ENCODE measurements around the gene LSM5.

DNA sequence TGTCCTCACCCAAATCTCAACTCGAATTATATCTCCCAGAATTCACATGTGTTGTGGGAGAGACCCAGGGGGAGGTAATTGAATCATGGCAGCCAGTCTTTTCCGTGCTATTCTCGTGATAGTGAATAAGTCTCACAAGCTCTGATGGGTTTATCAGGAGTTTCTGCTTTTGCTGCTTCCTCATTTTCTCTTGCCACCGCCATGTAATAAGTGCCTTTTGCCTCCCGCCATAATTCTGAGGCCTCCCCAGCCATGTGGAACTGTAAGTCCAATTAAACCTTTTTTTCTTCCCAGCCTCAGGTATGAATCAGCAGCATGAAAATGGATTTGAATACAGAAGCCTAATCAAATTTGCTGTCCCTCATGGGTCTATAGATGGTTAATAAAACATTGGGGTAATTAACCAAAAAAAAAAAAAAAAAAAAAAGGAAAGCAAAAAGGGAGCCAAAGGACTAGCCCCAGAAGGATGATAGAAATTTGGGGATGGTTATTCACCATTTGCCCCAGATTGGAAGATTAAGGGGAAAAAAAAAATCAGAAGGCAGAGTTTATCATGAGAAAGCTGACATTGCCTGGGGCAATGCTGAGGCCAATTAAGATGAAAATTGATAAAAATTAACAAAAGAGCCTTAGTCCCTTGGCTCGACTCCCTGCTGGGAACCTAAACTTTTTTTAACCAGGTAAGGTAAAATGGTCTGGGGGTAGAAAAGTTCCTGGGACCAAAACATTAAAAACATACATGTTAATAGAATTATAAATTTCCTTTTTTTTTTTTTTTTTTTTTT is 32.8 kb upstream of the LSM5 start:
- TF ChIP-seq CTCF (IDR thresholded peaks at IDR 0.05), result no peak
- TF ChIP-seq POLR2AphosphoS5 (IDR thresholded peaks at IDR 0.05), result no peak
- TF ChIP-seq POLR2A (IDR thresholded peaks at IDR 0.05), result no peak

All from prostate gland (tissue), 2 donors.